MM.1S (cell line): ENCODE data around the gene NEK11.

Source experiments
- CTCF ChIP-seq: fragments of 300-600 bp; sonication (generic); IDR thresholded peaks from 2 replicates; pipeline ENCODE4 v1.5.1; 2016; ENCODE audit warnings: antibody characterized with exemption, low read length, mixed read lengths
- EZH2 ChIP-seq: fragments of 300-600 bp; sonication (generic); optimal IDR thresholded peaks from 2 replicates; pipeline ENCODE3; 2017; ENCODE audit warnings: low read depth, mild to moderate bottlenecking, antibody characterized with exemption, low read length, mixed read lengths
- EZH2phosphoT487 ChIP-seq: fragments of 300-600 bp; sonication (generic); IDR thresholded peaks from 2 replicates; pipeline ENCODE4 v1.6.1; 2018; ENCODE audit warnings: antibody characterized with exemption, low read length

- TF ChIP-seq CTCF, result no peak
- TF ChIP-seq EZH2, result no peak
- no peak for TF ChIP-seq EZH2phosphoT487
Measured at GRCh38 chr3:131275556-131275955, 248.9 kb downstream of the NEK11 start.
